Activated CD8-positive, alpha-beta memory T cell treated with anti-CD3 and anti-CD28 coated beads, Interleukin-2, amount 10 ng/mL, durations not matched to agents 7 days and 5 days (primary cell): ENCODE measurements around the gene SLC39A11. TPM values are rescaled to one million over a fixed set of nuclear protein-coding genes. Genes with fewer than 3 reads are reported as not detected.
A peak's percentile ranks its signal among the peaks of the same experiment; 100 is the strongest.

Experiments used
- ATAC-seq: fragments of 150-1000 bp; cut with Tn5 transposase; one replicate; pipeline ENCODE4 v1.10.0; 2021; ENCODE audit warnings: moderate library complexity
- CTCF ChIA-PET: fragments of 350-600 bp; sonication (Branson Sonifier 250); formaldehyde crosslinking; loops from one replicate; lab custom pipeline; 2021; ENCODE audit warnings: antibody characterized with exemption; lab: Charles Lee
- DNase-seq: peaks from one replicate; pipeline ENCODE4 v3.0.0-alpha.2; 2020
- H3K27ac Mint-ChIP-seq: one replicate; pipeline ENCODE4 v1.8.0; 2021; ENCODE audit warnings: mild to moderate bottlenecking, mixed read lengths
- H3K27me3 Mint-ChIP-seq: one replicate; pipeline ENCODE4 v1.8.0; 2021; ENCODE audit warnings: mixed read lengths
- H3K36me3 Mint-ChIP-seq: one replicate; pipeline ENCODE4 v1.8.0; 2021; ENCODE audit warnings: mild to moderate bottlenecking, mixed read lengths
- H3K4me1 Mint-ChIP-seq: one replicate; pipeline ENCODE4 v1.8.0; 2021; ENCODE audit warnings: mixed read lengths
- H3K4me3 Mint-ChIP-seq: one replicate; pipeline ENCODE4 v1.8.0; 2021; ENCODE audit warnings: mild to moderate bottlenecking, moderate library complexity, mixed read lengths
- H3K9me3 Mint-ChIP-seq: one replicate; pipeline ENCODE4 v1.8.0; 2022; ENCODE audit warnings: low read depth, mixed read lengths
- total RNA-seq, 2 experiments: library from RNA; stranded (reverse); gene quantifications; one replicate each; pipeline ENCODE4 v1.2.3, GENCODE V29; 2021

Gene SLC39A11
- total RNA-seq, 2 experiments from 2014 or later: 16.8 to 25.5 TPM

DNA sequence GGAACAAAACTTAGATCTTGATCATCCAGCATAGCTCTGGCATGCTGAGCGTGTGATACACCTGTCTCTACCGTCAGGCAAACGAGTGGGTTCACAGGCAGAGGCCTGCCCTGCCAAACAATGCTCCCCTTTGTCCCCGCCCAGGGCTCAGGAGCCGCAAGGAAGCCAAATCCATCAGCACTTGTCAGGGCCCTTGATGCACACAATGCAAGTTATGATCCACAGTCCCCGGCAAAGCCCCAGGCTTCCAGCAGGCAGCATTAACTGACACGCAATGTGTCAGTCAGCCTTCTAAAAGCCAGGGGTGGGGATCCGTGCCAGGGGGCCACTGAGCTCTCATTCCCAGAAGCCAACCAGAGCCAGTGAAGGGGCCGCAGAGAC, 460.9 kb downstream of the SLC39A11 start:
- no peaks in the 10 kb centered on the region for H3K36me3 Mint-ChIP-seq
- H3K27ac Mint-ChIP-seq: no peak overlapping the region
- no peak overlapping the region for H3K4me3 Mint-ChIP-seq
- CTCF ChIA-PET: no interaction called here
- DNase-seq (no peak), ATAC-seq (no peak)
- peaks cover 14% of the 10 kb centered on the region for H3K4me1 Mint-ChIP-seq
- H3K9me3 Mint-ChIP-seq: peaks cover 2% of the 10 kb centered on the region
- peaks cover 13% of the 10 kb centered on the region for H3K27me3 Mint-ChIP-seq

DNA sequence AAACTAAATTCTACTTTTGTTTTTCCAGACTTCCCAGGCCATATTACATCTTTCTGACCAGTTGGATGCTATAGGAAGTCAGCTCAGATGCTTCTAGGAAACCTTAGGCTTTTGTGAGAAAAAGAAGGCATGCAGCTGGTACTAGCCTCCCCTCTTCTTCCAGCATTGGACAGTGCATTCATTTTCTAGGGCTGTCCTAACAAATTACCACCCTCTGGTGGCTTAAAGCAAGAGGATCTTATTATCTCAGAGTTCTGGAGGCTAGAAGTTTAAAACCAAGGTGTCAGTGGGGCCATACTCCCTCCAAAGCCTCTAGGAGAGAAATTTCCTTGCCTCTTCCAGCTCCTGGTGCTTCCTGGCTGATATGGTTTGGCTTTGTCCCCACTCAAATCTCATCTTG, 467.8 kb downstream of the SLC39A11 start:
- Mint-ChIP-seq H3K27ac (no peak overlapping the region), H3K4me1 (no peaks in the 10 kb centered on the region), H3K27me3 (peaks cover 47% of the 10 kb centered on the region), H3K36me3 (no peaks in the 10 kb centered on the region), H3K4me3 (no peak overlapping the region), H3K9me3 (peaks cover 11% of the 10 kb centered on the region)
- ATAC-seq (no peak), DNase-seq (no peak)
- CTCF ChIA-PET: interaction anchor here (1.2 to 1.4 kb wide), 2 partner anchors 68 to 103 kb away, joined by 3 to 4 read pairs; no protein-coding TSS in a partner anchor

DNA sequence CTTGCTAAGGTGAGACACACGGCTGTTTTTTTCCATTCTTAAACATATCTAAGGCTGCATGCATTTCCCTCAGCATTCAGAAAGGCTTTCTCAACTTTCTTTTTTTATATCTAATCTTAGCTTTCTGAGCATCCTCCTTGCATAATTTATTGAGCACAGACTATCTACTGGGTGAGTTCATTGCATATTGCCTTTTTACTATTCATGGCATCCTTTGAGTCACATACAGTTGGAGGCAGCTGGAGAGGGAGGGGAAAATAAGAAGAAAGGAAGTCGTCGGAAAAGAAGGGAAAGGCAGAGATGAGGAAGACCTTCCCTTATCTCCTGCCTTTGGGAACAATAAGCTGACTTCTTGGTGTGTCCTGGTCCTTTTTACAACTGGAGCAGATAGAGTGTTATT, 468.3 kb downstream of the SLC39A11 start:
- Mint-ChIP-seq H3K27me3 (peaks cover 47% of the 10 kb centered on the region), H3K4me3 (no peak overlapping the region), H3K36me3 (no peaks in the 10 kb centered on the region), H3K27ac (no peak overlapping the region), H3K9me3 (peaks cover 11% of the 10 kb centered on the region), H3K4me1 (no peaks in the 10 kb centered on the region)
- CTCF ChIA-PET: interaction anchor here (1.4 kb wide), 1 partner anchor 67 kb away, joined by 3 read pairs; no protein-coding TSS in a partner anchor
- DNase-seq: no peak
- no peak for ATAC-seq

DNA sequence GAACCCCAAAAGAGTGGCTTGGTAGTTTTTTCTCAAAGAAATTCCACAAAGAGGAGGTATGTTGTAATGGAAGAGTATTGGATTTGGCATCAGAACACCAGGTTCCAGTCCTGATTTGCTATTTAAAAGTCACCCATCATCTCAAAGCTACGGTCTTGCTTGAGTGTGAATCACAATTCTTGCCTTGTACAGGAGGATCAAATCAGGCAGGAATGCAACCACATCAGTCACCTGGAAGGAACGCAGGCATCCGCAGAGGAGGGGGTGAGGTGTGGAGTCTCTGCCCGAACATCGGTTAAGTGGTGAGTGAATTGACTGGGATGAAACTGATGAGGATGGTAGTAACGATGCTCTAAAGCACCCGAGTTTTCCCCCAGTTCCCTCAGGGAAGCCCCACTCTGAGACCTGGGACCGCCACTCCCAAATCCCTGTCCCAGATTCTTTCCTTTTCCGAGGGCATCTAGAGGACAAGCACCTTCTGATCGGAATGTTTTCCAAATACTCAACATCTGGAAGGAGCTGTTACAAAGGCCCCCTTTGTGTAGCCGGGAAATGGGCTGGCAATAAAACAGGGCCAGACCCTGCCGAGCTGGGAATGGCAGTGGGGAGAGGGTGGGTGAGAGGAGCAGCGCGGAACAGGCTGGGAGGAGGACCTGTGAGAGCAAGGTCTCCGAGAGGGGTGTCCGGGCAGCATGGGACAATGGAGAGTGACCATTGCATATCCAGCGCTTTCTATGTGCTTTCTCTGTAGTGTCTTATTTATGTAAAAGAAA, 469.6 kb downstream of the SLC39A11 start:
- ATAC-seq: no peak
- H3K4me1 Mint-ChIP-seq: peaks cover 6% of the 10 kb centered on the region

DNA sequence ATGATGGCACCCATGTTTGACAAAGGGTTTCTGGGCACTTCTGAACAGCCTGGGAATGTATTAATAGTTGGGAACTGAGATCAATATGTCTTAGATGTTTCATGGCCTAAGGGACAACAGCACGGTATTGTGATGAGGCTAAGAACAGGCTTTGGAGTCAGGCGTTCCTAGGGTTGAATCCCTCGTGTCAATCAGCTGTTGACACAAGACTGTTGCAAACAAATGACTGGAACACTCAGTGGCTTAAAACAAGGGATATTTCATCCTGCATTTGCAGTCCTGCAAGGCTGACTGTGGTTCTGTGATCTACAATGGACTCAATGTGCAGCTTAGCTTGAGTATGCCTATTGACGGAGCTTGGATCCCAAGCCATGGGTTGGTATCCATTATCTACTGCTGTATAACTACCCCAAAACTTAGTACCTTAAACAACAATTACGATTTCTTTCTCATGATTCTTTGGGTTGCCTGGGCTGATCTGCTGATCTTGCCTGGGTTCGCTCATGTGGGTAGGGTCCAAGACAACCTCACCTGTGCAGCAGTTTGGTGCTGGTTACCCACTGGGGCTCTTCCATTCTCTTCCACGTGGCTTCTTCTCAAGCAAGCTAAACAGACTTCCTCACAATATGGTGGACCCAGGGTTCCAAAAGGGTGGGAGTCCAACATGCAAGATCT, 472.4 kb downstream of the SLC39A11 start:
- H3K4me3 Mint-ChIP-seq: no peak overlapping the region
- CTCF ChIA-PET: no interaction called here
- ATAC-seq (no peak), DNase-seq (no peak)
- peaks cover 61% of the 10 kb centered on the region for H3K27me3 Mint-ChIP-seq
- H3K4me1 Mint-ChIP-seq: peaks cover 14% of the 10 kb centered on the region
- no peaks in the 10 kb centered on the region for H3K36me3 Mint-ChIP-seq
- H3K9me3 Mint-ChIP-seq: no peaks in the 10 kb centered on the region
- H3K27ac Mint-ChIP-seq: no peak overlapping the region

More for the DNA sequence above, 469.6 kb downstream of the SLC39A11 start:
- Mint-ChIP-seq H3K27ac (no peak overlapping the region), H3K36me3 (no peaks in the 10 kb centered on the region), H3K4me3 (no peak overlapping the region), H3K27me3 (peaks cover 47% of the 10 kb centered on the region), H3K9me3 (peaks cover 11% of the 10 kb centered on the region)
- no peak for DNase-seq
- CTCF ChIA-PET: no interaction called here

DNA sequence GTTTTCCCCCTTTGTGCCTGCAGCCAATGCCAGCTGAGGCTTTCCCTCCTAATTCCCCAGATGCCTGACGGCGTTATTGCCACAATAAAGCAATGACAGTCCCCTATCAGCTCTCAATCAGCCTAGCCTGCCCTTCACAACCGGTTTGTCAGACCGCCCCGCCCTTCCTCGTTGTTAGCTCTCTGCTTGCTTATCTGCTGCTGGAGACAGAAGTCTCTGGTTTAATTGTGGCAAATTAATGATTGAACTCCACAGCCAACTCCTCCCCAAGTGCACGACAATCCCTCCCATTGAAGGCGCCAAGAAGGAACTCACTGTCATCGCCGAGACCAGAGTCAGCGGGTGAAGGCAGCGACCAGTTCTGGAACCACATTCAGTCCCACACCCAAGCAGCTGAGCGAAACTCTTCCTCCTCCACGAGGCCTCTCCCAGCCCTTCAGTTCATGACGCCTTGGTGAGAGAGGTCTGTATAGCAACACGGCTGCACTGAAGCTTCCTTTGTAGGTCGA, 474.4 kb downstream of the SLC39A11 start:
- peak; percentile 60 for ATAC-seq

DNA sequence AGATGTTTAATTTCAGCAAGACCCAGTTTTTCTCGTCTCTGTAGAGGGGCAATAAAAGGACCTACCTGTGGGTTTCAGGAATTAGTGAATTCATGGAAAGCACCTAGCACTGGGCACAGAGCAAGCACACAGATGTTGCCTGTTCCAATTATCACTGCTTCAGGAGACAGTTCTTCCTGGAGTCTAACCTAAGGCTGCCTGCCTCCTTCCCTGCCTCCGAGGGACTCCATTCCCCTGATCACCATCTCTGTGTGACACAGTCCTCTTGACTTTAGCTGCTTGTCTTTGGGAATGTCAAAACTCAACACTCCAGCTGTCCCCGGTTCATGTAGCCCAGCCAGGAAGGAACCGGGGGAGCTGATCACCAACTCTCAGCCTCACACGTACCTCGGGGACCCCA, 474.9 kb downstream of the SLC39A11 start:
- H3K4me1 Mint-ChIP-seq: peaks cover 14% of the 10 kb centered on the region
- H3K9me3 Mint-ChIP-seq: no peaks in the 10 kb centered on the region
- CTCF ChIA-PET: no interaction called here
- H3K4me3 Mint-ChIP-seq: no peak overlapping the region
- DNase-seq (no peak), ATAC-seq (no peak)
- no peak overlapping the region for H3K27ac Mint-ChIP-seq
- no peaks in the 10 kb centered on the region for H3K36me3 Mint-ChIP-seq
- peaks cover 62% of the 10 kb centered on the region for H3K27me3 Mint-ChIP-seq

More for the DNA sequence above, 474.4 kb downstream of the SLC39A11 start:
- CTCF ChIA-PET: no interaction called here
- peaks cover 14% of the 10 kb centered on the region for H3K4me1 Mint-ChIP-seq
- peak overlapping the region; percentile 19 for H3K4me3 Mint-ChIP-seq
- peak overlapping the region; percentile 5 for H3K27ac Mint-ChIP-seq
- H3K36me3 Mint-ChIP-seq: no peaks in the 10 kb centered on the region
- no peaks in the 10 kb centered on the region for H3K9me3 Mint-ChIP-seq
- DNase-seq: peak; percentile 42
- peaks cover 64% of the 10 kb centered on the region for H3K27me3 Mint-ChIP-seq

DNA sequence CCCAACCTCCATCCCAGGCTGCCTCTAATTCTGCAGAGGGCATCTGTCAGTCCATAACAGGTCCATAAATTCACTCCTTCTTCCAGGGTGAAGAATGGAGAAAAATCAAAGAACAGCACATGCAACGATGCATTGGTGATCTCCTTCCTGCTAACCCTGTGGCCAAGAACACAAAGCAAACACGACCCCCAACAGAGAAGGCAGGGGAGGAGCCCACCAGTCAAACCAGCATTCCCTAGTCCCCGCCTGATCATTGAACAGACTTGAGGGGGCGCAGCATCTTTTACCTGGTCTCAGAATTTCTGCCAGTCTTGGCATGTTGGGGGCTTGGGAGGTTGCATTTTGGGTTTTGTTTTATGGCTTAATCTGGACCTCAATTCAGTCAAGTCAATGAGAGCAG, 476.0 kb downstream of the SLC39A11 start:
- DNase-seq (no peak), ATAC-seq (no peak)
- Mint-ChIP-seq H3K4me3 (no peak overlapping the region), H3K9me3 (no peaks in the 10 kb centered on the region), H3K27ac (no peak overlapping the region), H3K27me3 (peaks cover 61% of the 10 kb centered on the region), H3K4me1 (peaks cover 14% of the 10 kb centered on the region), H3K36me3 (no peaks in the 10 kb centered on the region)
- CTCF ChIA-PET: no interaction called here

DNA sequence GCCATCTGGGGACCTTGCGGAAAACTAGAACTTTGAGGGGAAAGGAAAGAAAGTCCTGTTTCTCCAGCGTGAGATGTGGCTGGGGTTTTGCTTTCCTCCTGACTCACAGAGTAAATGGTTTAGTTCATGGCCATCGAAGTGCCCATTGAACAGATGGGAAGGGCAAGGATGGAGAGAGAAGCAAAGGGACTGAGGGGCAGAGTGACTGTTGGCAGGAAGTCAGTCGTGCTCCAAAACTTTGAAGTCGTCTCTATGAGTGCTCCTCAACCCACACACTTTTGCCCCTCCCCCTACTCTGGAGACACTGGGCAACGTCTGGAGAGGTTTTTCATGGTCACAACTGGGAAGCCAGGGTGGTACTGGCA, 476.9 kb downstream of the SLC39A11 start:
- peaks cover 65% of the 10 kb centered on the region for H3K27me3 Mint-ChIP-seq
- CTCF ChIA-PET: no interaction called here

DNA sequence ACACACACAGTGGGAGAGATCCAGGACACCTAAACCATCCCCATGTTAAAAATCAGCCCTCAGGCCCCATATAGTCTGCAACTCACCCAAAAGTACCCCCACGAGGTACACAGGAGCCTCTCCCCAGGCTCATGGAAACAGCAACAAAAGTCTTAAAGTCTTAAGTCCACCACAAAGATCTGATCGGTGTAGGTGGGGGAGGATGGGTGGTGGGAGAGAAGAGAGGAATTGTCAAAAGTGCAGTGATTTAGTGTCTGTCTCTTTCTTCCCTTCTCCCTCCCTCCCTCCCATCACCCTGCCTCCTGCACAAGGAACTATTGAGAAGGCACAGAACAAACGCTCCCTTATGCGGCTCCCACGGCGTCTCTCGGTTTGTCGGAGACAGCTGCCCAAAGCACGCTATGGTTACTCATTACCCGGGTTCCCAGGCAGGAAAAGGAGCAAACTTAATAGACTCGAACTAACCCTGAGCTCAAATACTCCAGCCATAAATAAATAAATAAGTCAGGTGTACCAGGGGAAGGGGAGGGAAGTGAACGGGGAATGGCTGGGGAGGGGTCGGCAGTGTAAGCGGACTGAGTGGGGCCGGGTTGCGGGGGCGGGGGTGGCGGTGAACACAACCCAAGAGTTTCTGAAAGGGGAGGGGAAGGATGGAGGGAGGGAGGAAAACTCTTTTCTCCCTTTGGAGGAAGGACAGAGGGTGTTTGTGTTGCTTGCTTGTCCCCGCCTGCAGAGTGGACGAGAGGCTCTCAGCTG, 477.4 kb downstream of the SLC39A11 start:
- H3K27me3 Mint-ChIP-seq: peaks cover 67% of the 10 kb centered on the region
- CTCF ChIA-PET: no interaction called here

More for the DNA sequence above, 476.9 kb downstream of the SLC39A11 start:
- ATAC-seq (no peak), DNase-seq (no peak)
- no peak overlapping the region for H3K4me3 Mint-ChIP-seq
- no peaks in the 10 kb centered on the region for H3K36me3 Mint-ChIP-seq
- no peaks in the 10 kb centered on the region for H3K9me3 Mint-ChIP-seq
- no peak overlapping the region for H3K27ac Mint-ChIP-seq
- H3K4me1 Mint-ChIP-seq: peaks cover 14% of the 10 kb centered on the region

DNA sequence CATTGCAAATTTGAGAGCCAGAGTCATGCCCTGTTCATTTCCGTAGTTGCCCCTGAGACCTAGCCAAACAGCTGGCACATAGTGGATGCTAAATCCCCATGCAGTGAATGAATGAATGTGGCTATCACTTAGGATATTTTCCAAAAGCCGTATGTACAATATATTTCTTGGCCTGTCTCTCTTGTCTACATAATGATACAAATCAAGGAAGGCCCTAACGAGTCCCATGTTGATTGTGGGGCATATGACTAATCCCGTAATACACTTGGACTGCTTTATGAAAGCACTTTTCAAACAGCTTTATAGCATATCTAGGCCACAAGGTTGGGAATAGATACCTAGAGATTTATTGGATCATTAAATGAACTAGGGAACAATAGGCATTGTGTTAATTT, 478.0 kb downstream of the SLC39A11 start:
- no peak for ATAC-seq
- CTCF ChIA-PET: no interaction called here
- peaks cover 64% of the 10 kb centered on the region for H3K27me3 Mint-ChIP-seq
- no peak for DNase-seq
- no peaks in the 10 kb centered on the region for H3K9me3 Mint-ChIP-seq
- no peak overlapping the region for H3K4me3 Mint-ChIP-seq
- H3K27ac Mint-ChIP-seq: no peak overlapping the region
- peaks cover 14% of the 10 kb centered on the region for H3K4me1 Mint-ChIP-seq
- no peaks in the 10 kb centered on the region for H3K36me3 Mint-ChIP-seq

More for the DNA sequence above, 477.4 kb downstream of the SLC39A11 start:
- Mint-ChIP-seq H3K36me3 (no peaks in the 10 kb centered on the region), H3K27ac (no peak overlapping the region), H3K9me3 (no peaks in the 10 kb centered on the region), H3K4me3 (no peak overlapping the region), H3K4me1 (peaks cover 14% of the 10 kb centered on the region)
- no peak for ATAC-seq
- DNase-seq: no peak

DNA sequence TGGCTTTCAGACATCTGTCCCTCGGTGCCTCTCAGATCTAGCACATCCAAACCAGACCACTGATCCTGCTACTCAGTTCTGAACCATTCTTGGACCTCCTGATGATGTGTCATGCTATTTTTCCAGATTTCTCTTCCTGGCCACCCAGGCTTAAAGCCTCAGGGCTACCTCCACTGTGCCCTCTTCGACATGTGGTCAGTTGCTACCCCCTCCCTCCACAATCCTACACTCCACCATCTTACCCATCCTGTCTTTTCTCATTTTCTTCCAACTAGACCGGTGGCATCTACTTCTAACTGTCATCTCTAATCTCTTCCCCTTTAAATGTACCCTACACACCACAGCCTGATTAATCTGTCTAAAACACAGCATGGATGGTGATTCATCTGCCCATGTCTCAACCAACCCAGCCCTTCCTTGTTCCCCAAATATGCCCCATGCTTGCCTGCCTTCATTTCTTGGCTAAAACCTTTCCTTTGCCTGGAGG, 478.6 kb downstream of the SLC39A11 start:
- CTCF ChIA-PET: interaction anchor here (1.1 kb wide), 1 partner anchor 57 kb away, joined by 3 read pairs; no protein-coding TSS in a partner anchor
- no peak overlapping the region for H3K4me3 Mint-ChIP-seq
- peaks cover 14% of the 10 kb centered on the region for H3K4me1 Mint-ChIP-seq
- ATAC-seq: no peak
- H3K27ac Mint-ChIP-seq: no peak overlapping the region
- peaks cover 62% of the 10 kb centered on the region for H3K27me3 Mint-ChIP-seq
- DNase-seq: no peak
- H3K36me3 Mint-ChIP-seq: no peaks in the 10 kb centered on the region
- no peaks in the 10 kb centered on the region for H3K9me3 Mint-ChIP-seq

DNA sequence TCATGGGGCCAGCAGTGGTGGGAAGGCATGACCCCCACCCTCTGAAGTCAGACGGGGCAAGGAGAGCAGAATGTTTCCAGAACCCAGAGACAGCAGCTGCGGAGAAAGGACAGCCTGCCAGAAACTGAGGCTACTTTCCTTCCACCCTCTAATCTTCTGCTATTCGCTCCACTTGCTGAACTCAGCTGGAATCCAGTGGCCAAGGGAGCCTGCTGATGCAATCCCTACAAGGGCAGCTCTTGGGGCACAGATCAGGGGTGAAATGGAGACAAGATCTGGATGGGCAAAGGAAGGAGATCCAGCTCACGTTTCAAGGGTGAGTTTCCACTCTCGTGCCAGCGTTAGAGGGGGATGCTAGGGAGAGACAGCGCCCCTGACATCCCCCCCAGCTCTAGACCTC, 479.1 kb downstream of the SLC39A11 start:
- Mint-ChIP-seq H3K27ac (no peak overlapping the region), H3K9me3 (no peaks in the 10 kb centered on the region), H3K4me3 (no peak overlapping the region), H3K27me3 (peaks cover 58% of the 10 kb centered on the region), H3K4me1 (peaks cover 14% of the 10 kb centered on the region), H3K36me3 (peaks cover 2% of the 10 kb centered on the region)
- CTCF ChIA-PET: interaction anchor here (1.1 kb wide), 1 partner anchor 56 kb away, joined by 3 read pairs; no protein-coding TSS in a partner anchor
- no peak for DNase-seq
- no peak for ATAC-seq
